HCT116 (cell line): ENCODE measurements around the gene FRZB. TPM values are rescaled to one million over a fixed set of nuclear protein-coding genes. Genes with fewer than 3 reads are reported as not detected.

ENCODE experiments used
- ATAC-seq: fragments of 200-7000 bp; cut with Tn5 transposase; 2 replicates; pipeline ENCODE4 v1.9.1; 2020; ENCODE audit warnings: mild to moderate bottlenecking, moderate library complexity
- BruUV-seq: library from RNA; stranded (reverse); fragments of 400-500 nt; replicated peaks from 2 replicates; lab custom pipeline; 2021; lab: Mats Ljungman, UMichigan
- CTCF ChIA-PET: fragments of 300-600 bp; sonication (Branson Sonifier 250); formaldehyde crosslinking; loops from one replicate; lab custom pipeline; 2021; ENCODE audit warnings: antibody characterized with exemption; lab: Charles Lee
- POLR2A ChIA-PET: fragments of 300-600, 350-600 bp; sonication (Branson Sonifier 250); formaldehyde crosslinking; loops from one replicate; lab custom pipeline; 2021; ENCODE audit warnings: antibody characterized with exemption; lab: Charles Lee
- RAD21 ChIA-PET, 2 experiments: fragments of 300-600 bp; sonication (Branson Sonifier 250); formaldehyde crosslinking; loops; one replicate each; lab custom pipeline; 2023; ENCODE audit warnings: low total read pairs in 2 of 2; ENCODE audit not compliant: uncharacterized antibody in 2 of 2, unreplicated experiment in 2 of 2, low non-redundant PET in 1 of 2; lab: Charles Lee
- DNase-seq: peaks from one replicate; pipeline ENCODE4 v3.0.0-alpha.2; 2010; ENCODE audit warnings: low read depth, low spot score
- H2AFZ ChIP-seq: fragments of 200-600 bp; shearing (Covaris generic), sonication (generic); 2 replicates; pipeline ENCODE4 v1.6.1; 2017; ENCODE audit warnings: low read depth, mixed run types, mixed read lengths, antibody characterized with exemption, low read length; ENCODE audit not compliant: poor library complexity, severe bottlenecking
- H3K27ac ChIP-seq: 2 replicates; pipeline ENCODE4 v1.5.1; 2012; ENCODE audit warnings: low read depth, low read length
- H3K27me3 ChIP-seq: fragments of 200-600 bp; sonication (generic); 2 replicates; pipeline ENCODE4 v1.6.1; 2016; ENCODE audit warnings: mixed run types, low read length, mixed read lengths; ENCODE audit not compliant: insufficient read depth
- H3K36me3 ChIP-seq, 2 experiments: fragments of 200-500 bp in 1 of 2; fragments of 200-600 bp in 1 of 2; sonication (Bioruptor generic) in 1 of 2; sonication (generic) in 1 of 2; 2 replicates each; pipeline versions ENCODE4 v1.5.1 to v1.6.1; 2014 to 2016; ENCODE audit warnings: low read length in 2 of 2, inconsistent platforms in 1 of 2, mixed read lengths in 1 of 2, mixed run types in 1 of 2; ENCODE audit not compliant: insufficient read depth in 2 of 2, control insufficient read depth in 1 of 2
- H3K4me1 ChIP-seq, 2 experiments: fragments of 200-600 bp in 1 of 2; sonication (generic) in 1 of 2; 2 replicates each; pipeline versions ENCODE4 v1.5.1 to v1.6.1; 2012 to 2017; ENCODE audit warnings: low read length in 2 of 2, inconsistent platforms in 1 of 2, mild to moderate bottlenecking in 1 of 2, mixed read lengths in 1 of 2, mixed run types in 1 of 2, moderate library complexity in 1 of 2; ENCODE audit not compliant: insufficient read depth in 2 of 2, control insufficient read depth in 1 of 2
- H3K4me2 ChIP-seq: fragments of 200-600 bp; sonication (generic); 2 replicates; pipeline ENCODE4 v1.6.1; 2017; ENCODE audit warnings: mixed run types, low read length, mixed read lengths
- H3K4me3 ChIP-seq, 2 experiments: fragments of 200-600 bp in 1 of 2; sonication (generic) in 1 of 2; replicated peaks in 1 of 2; 2 replicates each; pipeline ENCODE4 v1.5.1; 2011 to 2016; ENCODE audit warnings: low read length in 2 of 2, control low read depth in 1 of 2, low read depth in 1 of 2, mild to moderate bottlenecking in 1 of 2, mixed read lengths in 1 of 2, mixed run types in 1 of 2
- H3K79me2 ChIP-seq: fragments of 200-600 bp; sonication (generic); 2 replicates; pipeline ENCODE4 v1.6.1; 2017; ENCODE audit warnings: mild to moderate bottlenecking, mixed run types, low read length, moderate library complexity, mixed read lengths; ENCODE audit not compliant: insufficient read depth
- H3K9ac ChIP-seq: fragments of 200-600 bp; sonication (generic); 2 replicates; pipeline ENCODE4 v1.6.1; 2016; ENCODE audit warnings: low read length, mixed read lengths
- H3K9me2 ChIP-seq: fragments of 200-600 bp; sonication (generic), shearing (Covaris generic); 2 replicates; pipeline ENCODE4 v1.6.1; 2017; ENCODE audit warnings: mixed run types, mild to moderate bottlenecking, moderate library complexity; ENCODE audit not compliant: insufficient read depth
- H3K9me3 ChIP-seq, 2 experiments: fragments of 200-500 bp in 1 of 2; fragments of 200-600 bp in 1 of 2; sonication (Bioruptor generic) in 1 of 2; sonication (generic) in 1 of 2; 2 replicates each; pipeline ENCODE4 v1.6.1; 2014 to 2017; ENCODE audit warnings: low read length in 2 of 2, mixed read lengths in 2 of 2, inconsistent platforms in 1 of 2, low read depth in 1 of 2, mild to moderate bottlenecking in 1 of 2, mixed run types in 1 of 2, moderate library complexity in 1 of 2; ENCODE audit not compliant: control insufficient read depth in 1 of 2, insufficient read depth in 1 of 2
- H4K20me1 ChIP-seq: fragments of 200-600 bp; sonication (generic), shearing (Covaris generic); 2 replicates; pipeline ENCODE4 v1.6.1; 2017; ENCODE audit warnings: mixed run types, mild to moderate bottlenecking, moderate library complexity; ENCODE audit not compliant: insufficient read depth
- CBX3 ChIP-seq: IDR thresholded peaks from 2 replicates; pipeline ENCODE4 v1.6.1; 2012; ENCODE audit warnings: low read depth
- CEBPB ChIP-seq: IDR thresholded peaks from 2 replicates; pipeline ENCODE4 v1.6.1; 2012; ENCODE audit warnings: low read depth
- EZH2 ChIP-seq: fragments of 200-600 bp; sonication (generic); IDR thresholded peaks from 2 replicates; pipeline ENCODE4 v1.6.1; 2017; ENCODE audit warnings: antibody characterized with exemption, mixed run types
- EZH2phosphoT487 ChIP-seq: fragments of 200-600 bp; IDR thresholded peaks from 2 replicates; pipeline ENCODE4 v1.6.1; 2018; ENCODE audit warnings: antibody characterized with exemption, borderline replicate concordance
- MAX ChIP-seq: IDR thresholded peaks from 2 replicates; pipeline ENCODE4 v1.6.1; 2012
- RAD21 ChIP-seq: IDR thresholded peaks from 2 replicates; pipeline ENCODE4 v1.6.1; 2012; ENCODE audit warnings: low read depth, mild to moderate bottlenecking
- REST ChIP-seq: IDR thresholded peaks from 2 replicates; pipeline ENCODE4 v1.6.1; 2012; ENCODE audit warnings: low read depth
- SP1 ChIP-seq: IDR thresholded peaks from 2 replicates; pipeline ENCODE4 v1.6.1; 2012; ENCODE audit warnings: low read depth
- SRF ChIP-seq: IDR thresholded peaks from 2 replicates; pipeline ENCODE4 v1.6.1; 2012; ENCODE audit warnings: low read depth
- TCF7L2 ChIP-seq: IDR thresholded peaks from 2 replicates; pipeline ENCODE4 v1.7.0; 2011; ENCODE audit warnings: borderline replicate concordance, inconsistent platforms; ENCODE audit not compliant: insufficient read depth, insufficient read length; ENCODE audit errors: extremely low read depth
- YY1 ChIP-seq: IDR thresholded peaks from 2 replicates; pipeline ENCODE4 v1.6.1; 2011; ENCODE audit warnings: low read length, low read depth, moderate library complexity, mild to moderate bottlenecking; ENCODE audit not compliant: insufficient replicate concordance; ENCODE audit errors: extremely low read depth
- ZFX ChIP-seq: fragments of 450-650 bp; IDR thresholded peaks from 2 replicates; pipeline ENCODE4 v1.6.1; 2017
- ZNF274 ChIP-seq: fragments of 200-500 bp; sonication (Bioruptor generic); IDR thresholded peaks from 2 replicates; pipeline ENCODE4 v1.6.1; 2014; ENCODE audit warnings: mild to moderate bottlenecking, low read depth, low read length, inconsistent platforms
- intact Hi-C: fragments of 100-400 bp; cut with micrococcal nuclease; formaldehyde crosslinking; loops from 2 replicates; pipeline ENCODE4 v1.10.0; 2022
- total RNA-seq: library from RNA; stranded (reverse); gene quantifications from one replicate; pipeline ENCODE4 v1.2.1, GENCODE V29; 2021; ENCODE audit not compliant: unreplicated experiment

The FRZB gene
- total RNA-seq, 1 experiment from 2014 or later: 0.49 TPM

GRCh38 chr2:182831921-182832320 is 34.5 kb downstream of the FRZB start (continued):
- TF ChIP-seq TCF7L2: no peak

GRCh38 chr2:182831101-182831500 is 35.3 kb downstream of the FRZB start:
- Histone ChIP-seq H3K36me3 (no peaks in the 10 kb centered on the region), H3K9me2 (no peaks in the 10 kb centered on the region), H4K20me1 (no peaks in the 10 kb centered on the region), H3K4me3 (no peak overlapping the region), H3K9ac (no peak overlapping the region), H3K4me2 (no peak overlapping the region), H3K79me2 (no peaks in the 10 kb centered on the region), H3K27me3 (no peaks in the 10 kb centered on the region), H3K4me1 (no peaks in the 10 kb centered on the region), H3K27ac (no peak overlapping the region), H3K9me3 (no peaks in the 10 kb centered on the region), H2AFZ (no peak overlapping the region)
- POLR2A ChIA-PET: no interaction called here
- RAD21 ChIA-PET: no interaction called here
- TF ChIP-seq EZH2: no peak
- TF ChIP-seq SRF: no peak
- no peak for TF ChIP-seq YY1
- no peak for TF ChIP-seq CEBPB
- no peak for TF ChIP-seq TCF7L2
- TF ChIP-seq ZFX: no peak
- no peak for TF ChIP-seq EZH2phosphoT487
- no peak for TF ChIP-seq SP1
- no peak for TF ChIP-seq ZNF274
- no peak for TF ChIP-seq RAD21
- TF ChIP-seq CBX3: no peak
- no peak for TF ChIP-seq REST
- no peak for TF ChIP-seq MAX
- DNase-seq (no peak), ATAC-seq (no peak)
- CTCF ChIA-PET: no interaction called here
- no TSS peak for BruUV-seq
- intact Hi-C loops: no loop called here
